CD4-positive, alpha-beta T cell treated with Interferon gamma for 1 hour (primary cell): ENCODE measurements around the gene MYO3A.
"Not testable (repeated sequence)": the region's sequence is repeated elsewhere in the genome, so short reads cannot be mapped to it uniquely, and the experiment has no call there.

Experiments
- DNase-seq: peaks from one replicate; pipeline ENCODE4 v3.0.0-alpha.2; 2020

MYO3A gene

GRCh38 chr10:26093229-26093628 lies 159.2 kb downstream of the MYO3A start:
- DNase-seq, result no peak

- no peak for DNase-seq
Measured at GRCh38 chr10:26095781-26096180, 161.8 kb downstream of the MYO3A start.

- not testable (repeated sequence) for DNase-seq
Measured at GRCh38 chr10:26097549-26097948, 163.5 kb downstream of the MYO3A start.

GRCh38 chr10:26112532-26112931 lies 178.5 kb downstream of the MYO3A start:
- no peak for DNase-seq

GRCh38 chr10:26138613-26139012 lies 204.6 kb downstream of the MYO3A start:
- DNase-seq, result no peak

GRCh38 chr10:26156019-26156418 lies 222.0 kb downstream of the MYO3A start:
- DNase-seq, result no peak

GRCh38 chr10:26157734-26158133 lies 223.7 kb downstream of the MYO3A start:
- DNase-seq, result no peak

- DNase-seq, result no peak
Measured at GRCh38 chr10:26169466-26169865, 235.4 kb downstream of the MYO3A start.

- DNase-seq, result no peak
Measured at GRCh38 chr10:26172131-26172530, 238.1 kb downstream of the MYO3A start.

GRCh38 chr10:26173837-26174236 lies 239.8 kb downstream of the MYO3A start:
- no peak for DNase-seq

GRCh38 chr10:26177341-26177740 lies 243.3 kb downstream of the MYO3A start:
- no peak for DNase-seq

GRCh38 chr10:26194275-26194674 lies 260.2 kb downstream of the MYO3A start:
- no peak for DNase-seq

GRCh38 chr10:26197248-26197647 lies 263.2 kb downstream of the MYO3A start:
- DNase-seq, result no peak

- DNase-seq, result no peak
Measured at GRCh38 chr10:26198119-26198518, 264.1 kb downstream of the MYO3A start.

- no peak for DNase-seq
Measured at GRCh38 chr10:26199841-26200240, 265.8 kb downstream of the MYO3A start.

GRCh38 chr10:26205223-26205622 lies 271.2 kb downstream of the MYO3A start:
- no peak for DNase-seq

- no peak for DNase-seq
Measured at GRCh38 chr10:26211781-26212444, 277.9 kb downstream of the MYO3A start.

- DNase-seq, result no peak
Measured at GRCh38 chr10:26212511-26212910, 278.5 kb downstream of the MYO3A start.

GRCh38 chr10:26213157-26213800 lies 279.2 kb downstream of the MYO3A start:
- DNase-seq, result no peak

GRCh38 chr10:26214004-26214403 lies 280.0 kb downstream of the MYO3A start:
- DNase-seq, result no peak

GRCh38 chr10:26214551-26215395 lies 280.7 kb downstream of the MYO3A start:
- DNase-seq, result no peak

- DNase-seq, result no peak
Measured at GRCh38 chr10:26215396-26215934, 281.4 kb downstream of the MYO3A start.

- DNase-seq, result no peak
Measured at GRCh38 chr10:26215935-26216584, 282.0 kb downstream of the MYO3A start.
